Measurements from ENCODE around the gene MYO3A. TPM values are rescaled to one million over a fixed set of nuclear protein-coding genes. Genes with fewer than 3 reads are reported as not detected.

The MYO3A gene
- total and polyA plus RNA-seq, 12 donors = under 0.01 to 0.17 TPM; not detected in 10

- TF ChIP-seq, protein P1, sequence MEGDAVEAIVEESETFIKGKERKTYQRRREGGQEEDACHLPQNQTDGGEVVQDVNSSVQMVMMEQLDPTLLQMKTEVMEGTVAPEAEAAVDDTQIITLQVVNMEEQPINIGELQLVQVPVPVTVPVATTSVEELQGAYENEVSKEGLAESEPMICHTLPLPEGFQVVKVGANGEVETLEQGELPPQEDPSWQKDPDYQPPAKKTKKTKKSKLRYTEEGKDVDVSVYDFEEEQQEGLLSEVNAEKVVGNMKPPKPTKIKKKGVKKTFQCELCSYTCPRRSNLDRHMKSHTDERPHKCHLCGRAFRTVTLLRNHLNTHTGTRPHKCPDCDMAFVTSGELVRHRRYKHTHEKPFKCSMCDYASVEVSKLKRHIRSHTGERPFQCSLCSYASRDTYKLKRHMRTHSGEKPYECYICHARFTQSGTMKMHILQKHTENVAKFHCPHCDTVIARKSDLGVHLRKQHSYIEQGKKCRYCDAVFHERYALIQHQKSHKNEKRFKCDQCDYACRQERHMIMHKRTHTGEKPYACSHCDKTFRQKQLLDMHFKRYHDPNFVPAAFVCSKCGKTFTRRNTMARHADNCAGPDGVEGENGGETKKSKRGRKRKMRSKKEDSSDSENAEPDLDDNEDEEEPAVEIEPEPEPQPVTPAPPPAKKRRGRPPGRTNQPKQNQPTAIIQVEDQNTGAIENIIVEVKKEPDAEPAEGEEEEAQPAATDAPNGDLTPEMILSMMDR (IDR thresholded peaks at IDR 0.05) = no peak
- ATAC-seq = no peak
- no peak overlapping the region for H3K4me3 ChIP-seq
- no peak overlapping the region for H3K27ac ChIP-seq
- no peaks in the 10 kb centered on the region for H3K4me1 ChIP-seq
- intact Hi-C loops (cut with DNase I) = no loop called here
- DNase-seq = no peak
- WGBS, 2 donors = 60 to 75% methylated on average over 2 of the region's 2 CpGs
- peaks cover 0 to 23% (median 2%) of the 10 kb centered on the region in 7 donors for H3K27me3 ChIP-seq
- H3K9me3 ChIP-seq = peaks cover 0 to 18% (median 6%) of the 10 kb centered on the region in 11 donors
- H3K36me3 ChIP-seq = no peaks in the 10 kb centered on the region
These were observed 271.2 kb downstream of the MYO3A start for GRCh38 chr10:26205223-26205622.

- intact Hi-C loops (cut with DNase I) = no loop called here
- TF ChIP-seq, protein P1 (IDR thresholded peaks at IDR 0.05) = no peak
- H3K36me3 ChIP-seq = no peaks in the 10 kb centered on the region
- H3K4me1 ChIP-seq = peaks cover 0 to 21% (median 15%) of the 10 kb centered on the region in 9 donors
- peaks cover 0 to 18% (median 6%) of the 10 kb centered on the region in 11 donors for H3K9me3 ChIP-seq
- no peak overlapping the region for H3K27ac ChIP-seq
- no peak for ATAC-seq
- DNase-seq = no peak
- H3K27me3 ChIP-seq = peaks cover 21 to 86% (median 67%) of the 10 kb centered on the region in 7 donors
- WGBS, 2 donors = 6 to 11% methylated on average over 37 of the region's 37 CpGs
- H3K4me3 ChIP-seq = no peak overlapping the region
These were observed 277.9 kb downstream of the MYO3A start for GRCh38 chr10:26211781-26212444.

GRCh38 chr10:26212511-26212910 lies 278.5 kb downstream of the MYO3A start:
- Histone ChIP-seq H3K4me3 (no peak overlapping the region), H3K4me1 (peaks cover 0 to 27% (median 17%) of the 10 kb centered on the region in 9 donors), H3K36me3 (no peaks in the 10 kb centered on the region), H3K9me3 (peaks cover 0 to 12% (median 4%) of the 10 kb centered on the region in 11 donors), H3K27me3 (peaks cover 27 to 92% (median 73%) of the 10 kb centered on the region in 7 donors), H3K27ac (no peak overlapping the region)
- WGBS, 2 donors = 5 to 9% methylated on average over 12 of the region's 12 CpGs
- DNase-seq (no peak), ATAC-seq (no peak)
- TF ChIP-seq, protein P1 (IDR thresholded peaks at IDR 0.05) = no peak
- intact Hi-C loops (cut with DNase I) = no loop called here

- TF ChIP-seq, protein P1 (IDR thresholded peaks at IDR 0.05) = no peak
- Histone ChIP-seq H3K27ac (no peak overlapping the region), H3K27me3 (peaks cover 34 to 96% (median 80%) of the 10 kb centered on the region in 7 donors), H3K9me3 (peaks cover 0 to 4% (median 0%) of the 10 kb centered on the region in 11 donors), H3K36me3 (no peaks in the 10 kb centered on the region), H3K4me3 (no peak overlapping the region), H3K4me1 (peaks cover 0 to 34% (median 23%) of the 10 kb centered on the region in 9 donors)
- 18 to 23% methylated on average over 11 of the region's 11 CpGs for WGBS, 2 donors
- no peak for ATAC-seq
- DNase-seq = no peak
- intact Hi-C loops (cut with DNase I) = no loop called here
These were observed 279.2 kb downstream of the MYO3A start for GRCh38 chr10:26213157-26213800.

All from heart right ventricle (tissue), 16 donors.